Measurements from ENCODE around the gene TRIM46. TPM values are rescaled to one million over a fixed set of nuclear protein-coding genes. Genes with fewer than 3 reads are reported as not detected.

The TRIM46 gene
- total and polyA plus RNA-seq, 2 of the 13 experiments (the other 11 are each of a cell fraction or from before 2014, with no cell fraction given): 0.04 to 0.09 TPM

GRCh38 chr1:155127967-155128754 is 45.5 kb upstream of the TRIM46 start (continued):
- no peak for TF ChIP-seq ZXDC (CRISPR knock-in tag; IDR thresholded peaks at IDR 0.05)
- TF ChIP-seq ZNF230 (CRISPR knock-in tag; IDR thresholded peaks at IDR 0.05): no peak
- peak; percentile 25 for TF ChIP-seq MED8 (CRISPR knock-in tag; IDR thresholded peaks at IDR 0.05; ENCODE audit: insufficient replicate concordance)
- TF ChIP-seq ZNF350 (CRISPR knock-in tag; IDR thresholded peaks at IDR 0.05; ENCODE audit: borderline replicate concordance, low read depth): 0 out of 2 replicates have a peak, but pooled peaks have one; percentile 6
- TF ChIP-seq PATZ1 (CRISPR knock-in tag; IDR thresholded peaks at IDR 0.05): 0 out of 2 replicates have a peak, but pooled peaks have one; percentile 45
- TF ChIP-seq, protein P1, sequence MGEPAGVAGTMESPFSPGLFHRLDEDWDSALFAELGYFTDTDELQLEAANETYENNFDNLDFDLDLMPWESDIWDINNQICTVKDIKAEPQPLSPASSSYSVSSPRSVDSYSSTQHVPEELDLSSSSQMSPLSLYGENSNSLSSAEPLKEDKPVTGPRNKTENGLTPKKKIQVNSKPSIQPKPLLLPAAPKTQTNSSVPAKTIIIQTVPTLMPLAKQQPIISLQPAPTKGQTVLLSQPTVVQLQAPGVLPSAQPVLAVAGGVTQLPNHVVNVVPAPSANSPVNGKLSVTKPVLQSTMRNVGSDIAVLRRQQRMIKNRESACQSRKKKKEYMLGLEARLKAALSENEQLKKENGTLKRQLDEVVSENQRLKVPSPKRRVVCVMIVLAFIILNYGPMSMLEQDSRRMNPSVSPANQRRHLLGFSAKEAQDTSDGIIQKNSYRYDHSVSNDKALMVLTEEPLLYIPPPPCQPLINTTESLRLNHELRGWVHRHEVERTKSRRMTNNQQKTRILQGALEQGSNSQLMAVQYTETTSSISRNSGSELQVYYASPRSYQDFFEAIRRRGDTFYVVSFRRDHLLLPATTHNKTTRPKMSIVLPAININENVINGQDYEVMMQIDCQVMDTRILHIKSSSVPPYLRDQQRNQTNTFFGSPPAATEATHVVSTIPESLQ (CRISPR knock-in tag; conservative IDR thresholded peaks at IDR 0.05): no peak
- TF ChIP-seq ZNF768 (CRISPR knock-in tag; IDR thresholded peaks at IDR 0.05): no peak
- TF ChIP-seq ZNF3 (CRISPR knock-in tag; IDR thresholded peaks at IDR 0.05): peak; percentile 52; the same call in 1 of the 2 replicates
- no peak for TF ChIP-seq HNF1B (CRISPR knock-in tag; IDR thresholded peaks at IDR 0.05)
- TF ChIP-seq PBX2 (CRISPR knock-in tag; IDR thresholded peaks at IDR 0.05): no peak
- TF ChIP-seq SMC3 (IDR thresholded peaks at IDR 0.05; ENCODE audit: low read length): no peak
- no peak for TF ChIP-seq MTA3 (CRISPR knock-in tag; IDR thresholded peaks at IDR 0.05)
- TF ChIP-seq ZSCAN31 (CRISPR knock-in tag; IDR thresholded peaks at IDR 0.05; ENCODE audit: low read depth): 0 out of 2 replicates have a peak, but pooled peaks have one; percentile 2
- TF ChIP-seq WIZ (CRISPR knock-in tag; IDR thresholded peaks at IDR 0.05): no peak
- no peak for TF ChIP-seq THAP11 (CRISPR knock-in tag; IDR thresholded peaks at IDR 0.05)
- TF ChIP-seq ZNF549 (CRISPR knock-in tag; IDR thresholded peaks at IDR 0.05): no peak
- no peak for TF ChIP-seq IKZF1 (IDR thresholded peaks at IDR 0.05)
- no peak for TF ChIP-seq ZBTB26 (CRISPR knock-in tag; IDR thresholded peaks at IDR 0.05; ENCODE audit: borderline replicate concordance)
- no peak for TF ChIP-seq CBX1 (IDR thresholded peaks at IDR 0.05; ENCODE audit: low read depth)
